ENCODE results near the gene CHML.

DNA sequence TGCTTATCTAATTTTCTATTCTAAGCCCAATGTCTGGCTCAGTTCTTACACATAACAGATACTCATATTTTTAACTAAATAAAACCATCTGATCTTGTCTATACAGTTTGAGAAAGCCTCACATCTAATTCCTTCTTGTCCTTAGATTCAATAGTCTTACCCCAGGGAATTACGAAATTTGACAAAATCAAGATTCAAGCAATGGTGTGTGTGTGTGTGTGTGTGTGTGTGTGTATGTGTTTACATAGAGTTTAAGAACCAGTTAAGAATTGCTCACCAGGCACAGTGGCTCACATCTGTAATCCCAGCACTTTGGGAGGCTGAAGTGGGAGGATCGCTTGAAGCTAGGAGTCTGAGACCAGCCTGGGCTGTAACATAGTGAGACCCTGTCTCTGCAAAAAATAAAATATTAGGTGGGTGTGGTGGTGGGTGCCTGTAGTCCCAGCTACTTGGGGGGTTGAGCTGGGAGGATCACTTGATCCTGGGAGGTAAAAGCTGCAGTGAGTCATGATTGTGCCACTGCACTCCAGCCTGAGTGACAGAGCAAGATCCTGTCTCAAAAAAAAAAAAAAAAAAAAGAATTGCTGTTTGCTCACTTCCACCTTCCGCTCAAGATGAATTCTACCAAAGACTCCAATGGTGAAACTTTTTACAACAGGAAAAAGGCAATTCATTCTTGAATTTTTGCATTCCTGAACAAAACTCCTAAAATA, 18.1 kb upstream of the CHML start:
- TF ChIP-seq GATA2 (IDR thresholded peaks at IDR 0.05; ENCODE audit: low read depth, low read length): no peak
- TF ChIP-seq GATA3 (IDR thresholded peaks at IDR 0.05; ENCODE audit: low read depth, low read length): no peak
